NB4 (cell line): Measurements from ENCODE around the gene GPX3.

ENCODE experiments used
- CTCF ChIP-seq: IDR thresholded peaks from one replicate; pipeline ENCODE4 v1.5.1; 2012; ENCODE audit warnings: low read depth, low read length
- MAX ChIP-seq: IDR thresholded peaks from 2 replicates; pipeline ENCODE4 v1.6.1; 2011; ENCODE audit warnings: low read depth, low read length
- MYC ChIP-seq: IDR thresholded peaks from 2 replicates; pipeline ENCODE4 v1.6.1; 2011; ENCODE audit warnings: low read depth, low read length

- no peak for TF ChIP-seq CTCF
- TF ChIP-seq MYC, result no peak
- TF ChIP-seq MAX, result no peak
Observed at GRCh38 chr5:151077419-151077818, 57.0 kb downstream of the GPX3 start.
